HG03095 (cell line): Measurements from ENCODE around the gene PRSS37.
"Not testable (repeated sequence)": the region's sequence is repeated elsewhere in the genome, so short reads cannot be mapped to it uniquely, and the experiment has no call there.

Source experiments
- ATAC-seq: cut with Tn5 transposase; IDR thresholded peaks from one replicate; pipeline ENCODE4 v1.9.1; 2021; ENCODE audit warnings: moderate library complexity; ENCODE audit not compliant: unreplicated experiment

The PRSS37 gene, protein sequence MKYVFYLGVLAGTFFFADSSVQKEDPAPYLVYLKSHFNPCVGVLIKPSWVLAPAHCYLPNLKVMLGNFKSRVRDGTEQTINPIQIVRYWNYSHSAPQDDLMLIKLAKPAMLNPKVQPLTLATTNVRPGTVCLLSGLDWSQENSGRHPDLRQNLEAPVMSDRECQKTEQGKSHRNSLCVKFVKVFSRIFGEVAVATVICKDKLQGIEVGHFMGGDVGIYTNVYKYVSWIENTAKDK

DNA sequence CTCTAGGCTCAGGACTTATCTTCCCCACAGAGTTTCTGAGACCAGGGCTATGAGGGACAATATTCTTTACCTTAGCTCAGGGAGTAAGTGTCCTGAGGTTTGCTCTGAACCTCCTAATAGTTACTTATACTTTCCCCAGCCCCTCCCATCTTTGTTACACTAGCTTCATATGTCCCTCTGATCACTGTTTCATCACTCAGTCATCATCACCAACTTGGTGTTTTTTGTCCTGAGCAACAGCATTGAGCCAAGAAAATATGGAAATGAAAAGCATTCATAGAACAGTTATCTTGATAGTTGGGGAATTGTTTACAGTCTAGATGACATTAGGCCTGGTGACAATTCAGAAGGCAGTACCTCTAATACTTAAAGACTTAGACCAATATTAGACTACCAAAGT, at the start of gene PRSS37:
Gene PRSS37 (minus strand): TSS at position 101 of the 400 bp plus-strand sequence. CDS start 436 bp downstream, outside the sequence.
- ATAC-seq = no peak

DNA sequence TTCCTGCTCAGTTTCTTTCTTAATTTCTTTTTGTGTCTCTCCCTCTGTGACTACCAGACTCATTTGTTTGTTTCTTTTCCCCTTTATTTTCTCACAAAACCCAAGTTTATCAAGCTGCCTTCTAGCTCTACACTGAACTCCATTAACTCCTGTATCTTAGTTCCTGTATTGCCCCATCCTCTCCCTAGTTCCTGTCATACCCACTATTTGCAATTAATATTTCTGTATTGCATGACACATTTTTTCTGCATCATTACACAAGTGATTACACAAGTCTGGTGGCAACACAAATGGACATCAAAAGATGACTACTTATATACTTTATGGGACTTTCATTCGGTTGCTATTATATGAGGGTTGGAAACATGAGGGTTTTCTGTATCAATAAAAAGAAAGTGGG, 48.0 kb upstream of the PRSS37 start:
- ATAC-seq = no peak

DNA sequence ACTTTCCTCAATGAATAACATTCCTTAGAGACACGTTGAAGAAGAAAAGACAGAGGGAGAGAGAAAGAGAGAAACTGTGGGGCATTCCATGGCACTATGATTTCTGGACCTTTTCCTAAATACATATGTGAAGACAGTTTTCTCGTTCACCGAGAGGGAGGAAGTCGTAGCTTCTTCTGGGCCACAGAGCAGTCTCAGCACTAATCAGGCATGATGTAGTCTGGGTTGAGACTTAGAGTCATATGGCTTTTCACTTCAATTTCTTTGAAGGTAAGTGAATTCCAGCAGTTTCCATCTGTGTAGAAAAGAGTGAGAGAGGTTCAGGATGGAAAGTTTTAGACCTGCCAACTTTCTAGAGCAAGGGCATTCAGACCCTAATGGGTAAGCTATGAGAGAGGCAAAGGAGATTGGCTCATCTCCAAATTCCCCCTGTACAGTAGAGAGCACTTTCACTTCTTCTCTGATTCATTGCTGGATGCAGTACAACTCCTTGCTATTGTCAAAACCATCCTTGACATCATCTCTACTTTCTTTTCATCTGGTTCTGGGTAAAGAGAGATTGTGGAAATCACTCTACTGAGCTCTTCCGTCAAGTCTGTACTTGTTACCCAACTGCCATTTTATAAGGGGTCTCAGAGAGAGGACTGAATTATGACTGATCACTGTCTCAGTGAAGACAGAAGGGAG, 43.4 kb upstream of the PRSS37 start:
- peak; percentile 86 for ATAC-seq

DNA sequence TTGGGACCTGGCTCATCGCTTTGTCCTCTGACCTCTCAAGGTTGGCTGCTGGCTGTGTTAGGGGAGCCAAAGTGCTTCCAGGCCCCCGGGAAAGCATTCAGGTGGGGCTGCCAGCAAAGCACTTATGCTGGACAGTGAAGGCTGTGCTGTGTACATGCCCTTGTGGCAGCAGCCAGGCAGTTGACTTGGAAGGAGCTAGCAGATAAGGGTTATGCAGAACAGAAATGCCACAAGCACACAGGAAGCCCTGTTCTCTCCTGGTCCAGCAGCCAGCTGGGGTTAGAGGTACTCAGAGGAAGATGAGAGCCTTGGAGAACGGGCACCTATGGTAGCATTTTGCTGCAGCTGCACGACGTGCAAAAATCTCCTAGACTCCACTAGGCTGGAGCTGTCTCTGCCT, 39.7 kb upstream of the PRSS37 start:
- no peak for ATAC-seq

DNA sequence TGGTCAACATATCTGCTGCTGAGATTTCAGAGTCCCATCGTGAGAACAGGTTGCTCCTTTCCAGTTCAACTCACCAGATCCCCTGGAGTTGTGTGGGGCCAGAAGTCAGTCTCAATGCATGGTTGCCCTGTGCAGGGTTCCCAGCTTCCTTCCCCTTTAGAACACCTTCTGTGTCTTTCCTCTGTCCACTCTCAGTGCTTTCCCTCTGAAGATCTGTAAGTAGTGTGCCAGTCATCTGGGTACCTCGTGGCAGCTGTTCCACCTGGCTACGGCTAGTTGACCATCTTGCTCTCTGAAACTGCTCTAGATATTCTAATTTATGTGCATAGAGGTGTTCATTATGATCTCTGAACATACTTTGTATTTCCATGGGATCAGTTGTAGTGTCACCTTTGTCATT, 36.1 kb upstream of the PRSS37 start:
- no peak for ATAC-seq

DNA sequence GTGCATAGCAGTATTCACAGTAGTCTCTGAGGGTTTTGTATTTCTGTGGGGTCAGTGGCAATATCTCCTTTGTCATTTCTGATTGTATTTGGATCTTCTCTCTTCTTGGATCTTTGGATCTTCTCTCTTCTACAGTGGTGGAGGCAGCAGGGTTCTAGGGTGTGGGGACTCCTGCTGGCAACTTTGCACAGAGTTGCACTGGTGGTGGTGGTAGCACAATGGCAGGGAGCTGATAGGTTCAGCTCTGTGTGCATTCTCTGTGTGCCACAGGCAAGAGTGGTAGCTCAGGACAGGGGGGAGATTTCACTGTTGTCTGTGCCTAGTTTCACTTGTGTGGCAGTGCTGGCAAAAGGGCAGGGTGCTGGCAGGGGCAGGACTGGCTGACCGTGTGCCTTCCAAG, 35.1 kb upstream of the PRSS37 start:
- ATAC-seq = no peak

DNA sequence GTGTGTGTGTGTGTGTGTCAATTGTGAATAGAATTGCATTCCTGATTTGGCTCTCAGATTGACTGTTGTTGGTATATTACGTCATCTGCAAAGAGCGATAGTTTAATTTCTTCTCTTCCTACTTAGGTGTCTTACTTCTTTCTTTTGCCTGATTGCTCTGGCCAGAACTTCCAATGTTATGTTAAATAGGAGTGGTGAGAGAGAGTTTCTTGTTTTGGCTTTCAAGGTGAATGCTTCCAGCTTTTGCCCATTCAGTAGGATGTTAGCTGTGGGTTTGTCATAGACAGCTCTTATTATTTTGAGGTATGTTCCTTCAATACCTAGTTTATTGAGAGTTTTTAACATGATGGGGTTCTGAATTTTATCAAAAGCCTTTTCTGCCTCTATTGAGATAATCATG, 34.2 kb upstream of the PRSS37 start:
- no peak for ATAC-seq

DNA sequence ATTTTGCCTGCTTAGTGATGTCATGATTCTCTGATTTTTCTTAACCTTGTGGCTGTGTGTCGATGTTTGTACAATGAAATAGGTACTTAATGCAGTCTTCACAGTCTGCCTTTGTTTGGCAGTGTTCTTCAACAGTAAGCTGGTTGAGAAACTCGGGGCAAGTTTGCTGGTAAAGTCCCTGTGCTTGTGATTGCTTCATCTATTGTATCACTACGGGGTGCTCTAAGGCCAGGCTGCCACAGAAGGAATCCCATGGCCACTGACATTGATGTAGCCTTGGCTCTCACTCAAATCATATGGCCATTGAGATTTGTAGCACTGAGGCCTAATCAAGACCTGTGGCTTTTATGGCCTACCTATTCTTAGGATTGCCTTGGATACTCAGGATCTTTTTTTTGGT, 33.5 kb upstream of the PRSS37 start:
- ATAC-seq = no peak

DNA sequence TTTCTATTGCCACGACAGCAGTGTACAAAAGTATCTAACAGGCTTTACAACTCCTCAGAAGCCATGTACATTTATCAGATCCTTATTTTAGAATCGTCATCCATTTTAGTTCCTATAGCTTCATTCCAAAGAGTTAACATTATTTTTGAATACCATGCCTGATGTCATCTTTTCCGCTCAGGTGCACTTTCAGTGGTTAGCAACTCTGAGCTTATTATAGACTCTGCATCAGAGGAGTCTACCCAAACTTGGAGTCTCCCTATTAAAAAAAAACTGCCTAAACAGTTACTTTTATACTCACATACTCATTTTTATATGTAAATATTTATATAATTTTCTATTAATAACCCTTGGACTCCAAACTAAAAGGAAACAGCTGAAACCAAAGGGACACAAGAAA, 31.6 kb upstream of the PRSS37 start:
- no peak for ATAC-seq

DNA sequence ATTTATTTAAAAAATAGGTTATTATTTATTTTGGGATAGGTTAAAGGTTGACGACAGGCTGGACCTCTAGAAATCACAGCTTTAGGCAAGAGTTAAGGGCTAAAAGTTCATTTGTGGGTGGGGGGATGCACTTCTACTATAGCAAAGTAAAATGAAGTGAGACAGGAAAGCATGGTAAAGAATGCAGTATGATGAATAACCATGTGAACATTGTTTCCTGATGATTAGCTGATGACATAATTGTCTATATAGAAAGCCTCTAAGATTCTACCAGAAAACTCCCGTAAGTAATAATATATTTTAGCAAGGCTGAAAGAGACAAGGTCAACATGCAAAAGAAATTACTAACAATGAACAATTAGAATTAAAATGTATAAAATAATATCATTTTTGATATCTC, 25.7 kb upstream of the PRSS37 start:
- ATAC-seq = no peak

DNA sequence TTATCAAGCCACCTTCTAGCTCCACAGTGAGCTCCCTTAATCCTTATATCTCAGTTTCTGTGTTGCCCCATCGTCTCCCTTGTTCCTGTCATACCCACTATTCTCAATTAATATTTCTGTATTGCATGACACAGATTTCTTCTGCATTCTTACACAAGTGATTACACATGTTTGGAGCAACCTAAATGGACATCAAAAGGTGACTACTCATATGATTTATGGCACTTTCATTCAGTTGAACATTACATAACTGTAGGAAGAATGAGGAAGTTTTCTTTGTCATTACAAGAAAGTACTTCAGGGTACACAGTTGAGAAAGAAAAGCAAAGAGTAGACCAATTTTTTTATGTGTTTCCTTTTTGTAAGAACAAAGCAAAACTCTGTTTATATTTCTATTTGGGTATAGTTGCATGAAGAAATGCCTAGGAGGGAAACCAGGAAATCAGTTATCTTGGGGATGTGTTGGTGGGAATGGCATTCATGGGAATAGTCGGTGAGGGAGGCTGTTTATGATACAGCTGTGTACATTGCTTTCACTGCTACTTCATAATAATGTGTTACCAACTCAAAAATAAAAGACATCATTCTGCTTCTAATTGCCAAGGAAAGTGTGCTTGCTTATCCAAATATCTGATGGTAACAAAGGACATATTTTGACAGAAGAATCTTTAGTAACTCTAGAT, 23.6 kb upstream of the PRSS37 start:
- ATAC-seq = no peak

DNA sequence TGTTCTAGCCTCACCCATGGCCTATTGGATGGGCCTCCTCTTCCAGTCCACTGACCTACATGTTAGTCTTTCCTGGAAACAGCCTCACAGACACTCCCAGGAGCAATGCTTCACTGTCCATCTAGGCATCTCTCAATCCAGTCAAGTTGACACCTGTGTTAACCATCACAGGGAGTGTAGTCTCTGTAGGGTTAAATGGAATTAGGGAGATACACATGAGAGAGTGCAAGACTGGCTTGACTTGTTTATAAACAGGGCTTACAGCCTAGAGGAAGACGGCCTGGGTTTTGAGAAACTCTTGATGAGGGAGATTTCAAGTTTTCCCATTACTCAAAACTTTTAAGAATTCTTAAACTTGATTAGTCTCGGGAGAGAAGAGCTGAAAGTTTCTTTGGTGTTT, 18.9 kb upstream of the PRSS37 start:
- no peak for ATAC-seq

DNA sequence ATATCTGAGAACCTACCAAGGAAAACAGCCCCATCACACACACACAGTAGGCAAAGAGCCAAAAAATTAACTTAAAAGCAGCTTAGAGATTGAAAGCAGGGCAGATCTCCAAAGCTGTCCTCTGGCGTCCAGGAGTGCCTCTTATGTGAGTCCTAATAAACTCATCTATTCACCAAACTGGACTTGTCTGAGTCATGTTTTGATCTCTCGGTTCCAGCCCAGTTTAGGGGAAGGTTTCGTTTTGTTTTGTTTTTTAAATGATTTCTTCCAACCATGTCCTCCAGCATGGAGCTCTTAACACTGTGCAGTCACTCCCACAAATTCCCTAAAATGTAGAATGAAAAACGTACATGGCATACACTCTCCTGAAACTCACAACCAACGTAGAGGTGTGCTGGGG, 6.7 kb upstream of the PRSS37 start:
- no peak for ATAC-seq

DNA sequence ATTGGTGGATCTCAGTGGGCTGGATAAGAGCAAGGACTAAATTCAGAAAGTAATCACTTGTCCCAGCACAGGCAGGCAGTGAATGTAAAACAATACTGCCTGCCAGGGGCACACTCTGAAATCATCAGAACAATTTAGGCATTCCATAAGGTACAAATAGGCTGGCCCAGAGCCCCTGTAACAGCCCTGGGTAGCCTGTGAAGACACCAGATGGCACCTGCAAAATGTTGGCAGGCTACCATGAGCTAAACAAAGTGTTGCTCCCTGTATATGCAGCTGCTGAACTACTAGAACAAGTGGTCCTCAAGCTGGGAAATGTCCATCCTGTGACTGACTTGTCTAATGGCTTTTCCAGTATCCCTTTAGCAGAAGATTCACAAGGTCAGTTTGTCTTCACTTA, 3.0 kb upstream of the PRSS37 start:
- ATAC-seq = no peak

DNA sequence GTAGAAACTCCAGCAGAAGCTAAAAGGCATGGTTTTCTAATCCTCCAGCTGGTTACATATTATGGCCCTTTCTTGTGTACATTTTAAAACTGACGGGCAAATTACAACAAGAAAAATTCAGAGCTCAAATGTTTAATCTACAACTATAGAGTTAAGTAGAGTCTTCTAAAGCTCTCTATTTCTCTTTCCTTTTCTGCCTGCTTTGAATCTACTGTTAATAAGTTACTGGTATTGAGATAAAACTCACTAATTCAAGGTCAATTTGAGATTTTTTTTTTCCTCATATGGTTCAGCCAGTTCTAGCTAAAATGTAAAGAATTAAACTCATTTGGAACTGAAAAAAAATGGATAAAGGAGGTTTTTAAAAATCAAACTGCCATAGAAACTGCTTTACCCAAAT, 1.6 kb upstream of the PRSS37 start:
- ATAC-seq = no peak

DNA sequence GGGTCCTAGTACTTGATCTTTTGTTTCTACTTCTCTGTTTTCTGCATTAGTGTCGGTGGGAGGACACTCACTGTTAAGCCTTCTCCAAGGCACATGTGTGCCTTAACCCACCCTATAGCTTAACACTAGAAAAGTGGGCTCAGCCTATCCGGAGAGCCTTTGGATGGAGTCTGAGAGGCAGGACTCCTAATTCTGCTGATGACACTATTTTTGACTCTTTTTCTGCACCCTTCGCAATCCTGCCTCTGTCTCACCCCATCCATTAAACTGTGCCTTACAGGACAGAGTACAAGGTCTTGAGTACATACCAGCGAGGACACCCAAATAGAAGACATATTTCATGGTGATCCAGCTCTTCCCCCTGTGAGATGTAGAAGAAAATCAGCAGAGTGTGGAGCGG, 577 bp downstream of the PRSS37 start:
- ATAC-seq = no peak

DNA sequence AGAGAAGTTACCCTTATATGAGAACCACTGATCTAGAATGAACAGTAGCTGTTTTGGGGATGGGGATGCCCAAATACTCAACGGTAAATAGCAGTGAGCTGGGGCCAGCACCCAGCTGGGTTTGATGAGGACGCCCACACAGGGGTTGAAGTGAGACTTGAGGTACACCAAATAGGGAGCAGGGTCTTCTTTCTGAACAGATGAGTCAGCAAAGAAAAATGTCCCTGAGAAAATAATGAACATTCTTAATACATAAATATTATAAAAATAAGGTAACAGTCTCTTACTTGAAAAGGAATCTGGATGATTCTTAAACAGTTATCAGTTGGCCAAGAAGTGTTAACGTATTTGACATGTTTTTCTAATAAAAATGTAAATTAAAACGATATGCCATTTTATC, 2.0 kb downstream of the PRSS37 start:
- no peak for ATAC-seq

DNA sequence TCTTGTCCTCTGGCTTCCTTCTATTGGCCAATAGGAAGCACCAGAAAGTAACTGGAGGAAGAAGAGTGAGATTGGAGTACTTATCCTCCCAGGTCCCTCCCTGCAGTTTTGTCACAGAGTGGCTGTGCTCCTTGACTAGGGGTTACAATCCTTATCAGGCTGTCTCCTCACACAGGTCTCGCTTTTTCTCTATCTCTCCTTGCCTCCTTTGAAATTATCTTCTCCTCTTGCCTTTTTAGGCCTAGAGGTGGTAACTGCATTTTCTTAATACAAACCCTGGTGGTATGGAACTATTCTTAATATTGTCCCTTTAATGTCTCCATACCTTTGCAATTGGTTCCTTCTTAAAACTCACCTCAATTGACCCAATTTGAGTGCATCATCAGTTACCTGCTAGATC, 2.7 kb downstream of the PRSS37 start:
- no peak for ATAC-seq

DNA sequence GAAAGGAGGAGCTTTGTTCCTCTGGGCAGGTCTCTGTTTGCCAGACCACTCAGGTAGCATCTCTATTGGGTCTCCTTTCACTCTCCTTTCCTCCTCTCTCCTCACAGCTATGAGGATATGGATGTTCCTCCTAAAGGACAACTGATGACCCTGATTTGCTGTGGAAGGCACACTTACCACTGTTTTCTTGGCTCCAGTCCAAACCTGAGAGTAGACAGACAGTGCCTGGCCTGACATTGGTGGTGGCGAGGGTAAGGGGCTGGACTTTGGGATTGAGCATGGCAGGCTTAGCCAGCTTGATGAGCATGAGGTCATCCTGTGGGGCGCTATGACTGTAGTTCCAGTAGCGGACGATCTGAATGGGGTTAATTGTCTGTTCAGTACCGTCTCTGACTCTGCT, 3.6 kb downstream of the PRSS37 start:
- ATAC-seq = no peak

DNA sequence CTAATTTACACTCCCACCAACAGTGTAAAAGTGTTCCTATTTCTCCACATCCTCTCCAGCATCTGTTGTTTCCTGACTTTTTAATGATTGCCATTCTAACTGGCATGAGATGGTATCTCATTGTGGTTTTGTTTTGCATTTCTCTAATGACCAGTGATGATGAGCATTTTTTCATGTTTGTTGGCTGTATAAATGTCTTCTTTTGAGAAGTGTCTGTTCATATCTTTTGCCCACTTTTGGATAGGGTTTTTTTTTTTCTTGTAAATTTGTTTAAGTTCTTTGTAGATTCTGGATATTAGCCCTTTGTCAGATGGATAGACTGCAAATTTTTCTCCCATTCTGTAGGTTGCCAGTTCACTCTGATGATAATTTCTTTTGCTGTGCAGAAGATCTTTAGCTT, 18.9 kb downstream of the PRSS37 start:
- ATAC-seq = not testable (repeated sequence)

DNA sequence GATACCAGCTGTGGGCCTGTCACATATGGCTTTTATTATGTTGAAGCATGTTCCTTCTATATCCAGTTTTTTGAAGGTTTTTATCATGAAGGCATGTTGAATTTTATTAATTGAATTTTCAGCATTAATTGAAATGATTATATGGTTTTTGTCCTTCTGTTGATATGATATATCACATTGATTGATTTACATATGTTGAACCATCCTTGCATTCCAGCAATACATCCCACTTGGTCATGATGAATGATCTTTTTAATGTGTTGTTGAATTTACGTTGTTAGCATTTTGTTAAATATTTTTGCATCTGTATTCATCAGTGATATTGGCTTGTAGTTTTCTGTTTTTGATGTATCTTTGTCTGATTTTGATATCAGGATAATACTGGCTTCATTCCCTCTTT, 21.2 kb downstream of the PRSS37 start:
- ATAC-seq = no peak

DNA sequence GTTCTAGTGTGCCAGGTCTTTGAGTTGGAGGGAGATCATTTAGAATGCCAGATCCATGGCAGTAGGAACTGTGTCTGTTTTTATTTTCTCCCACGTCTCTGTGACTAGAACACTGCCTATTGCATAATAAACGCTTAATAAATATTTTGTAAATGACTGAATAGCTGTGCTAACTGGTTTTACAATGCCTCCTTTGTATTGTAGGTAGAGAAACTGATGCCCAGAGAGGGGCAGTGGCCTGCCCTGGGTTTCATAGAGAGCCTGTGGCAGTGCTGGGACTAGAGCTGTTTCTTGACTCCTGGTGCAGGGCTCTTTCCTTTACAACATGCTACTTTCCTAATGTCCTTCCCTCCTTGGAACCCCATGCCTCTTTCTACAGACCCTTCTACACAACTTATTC, 48.8 kb downstream of the PRSS37 start:
- ATAC-seq = no peak
